Measurements from ENCODE around the gene SLC13A2. TPM values are rescaled to one million over a fixed set of nuclear protein-coding genes. Genes with fewer than 3 reads are reported as not detected.

Gene SLC13A2
- total RNA-seq, 1 experiment from 2014 or later = not detected

GRCh38 chr17:28466001-28466400, 7.4 kb upstream of the SLC13A2 start:
- RAD21 ChIA-PET (ENCODE audit: low non-redundant PET in 1 of 2, low total read pairs in 2 of 2, uncharacterized antibody in 2 of 2, unreplicated experiment in 2 of 2) = no interaction called here
- Histone ChIP-seq H3K79me2 (ENCODE audit: insufficient read depth, low read length) (no peaks in the 10 kb centered on the region), H3K4me3 (replicated peaks in 1 of 2; ENCODE audit: low read depth in 1 of 2, low read length in 2 of 2) (no peak overlapping the region), H3K9me2 (ENCODE audit: insufficient read depth) (no peaks in the 10 kb centered on the region), H3K27ac (ENCODE audit: low read depth, low read length) (no peak overlapping the region), H3K27me3 (ENCODE audit: insufficient read depth, low read length) (peaks cover 42% of the 10 kb centered on the region), H4K20me1 (ENCODE audit: insufficient read depth) (no peaks in the 10 kb centered on the region), H3K36me3 (ENCODE audit: control insufficient read depth in 1 of 2, insufficient read depth in 2 of 2, low read length in 2 of 2) (no peaks in the 10 kb centered on the region), H3K4me2 (ENCODE audit: low read length) (no peak overlapping the region), H3K9ac (ENCODE audit: low read length) (no peak overlapping the region), H3K9me3 (ENCODE audit: control insufficient read depth in 1 of 2, insufficient read depth in 1 of 2, low read depth in 1 of 2, low read length in 2 of 2) (no peaks in the 10 kb centered on the region), H2AFZ (ENCODE audit: low read depth, low read length, poor library complexity, severe bottlenecking) (no peak overlapping the region), H3K4me1 (ENCODE audit: control insufficient read depth in 1 of 2, insufficient read depth in 2 of 2, low read length in 2 of 2) (no peaks in the 10 kb centered on the region)
- no TSS peak for BruUV-seq (replicated peaks)
- DNase-seq (ENCODE audit: low read depth, low spot score) (no peak), ATAC-seq (no peak)
- POLR2A ChIA-PET = no interaction called here
- intact Hi-C loops (cut with micrococcal nuclease) = no loop called here
- TF ChIP-seq ATF3 (IDR thresholded peaks at IDR 0.05) (no peak), ELF1 (IDR thresholded peaks at IDR 0.05; ENCODE audit: borderline replicate concordance, low read depth) (no peak), POLR2A (IDR thresholded peaks at IDR 0.05; ENCODE audit: borderline replicate concordance, extremely low read depth, insufficient read depth, insufficient read length) (no peak), EGR1 (IDR thresholded peaks at IDR 0.05; ENCODE audit: low read depth) (no peak), ZFX (IDR thresholded peaks at IDR 0.05) (no peak), POLR2AphosphoS5 (IDR thresholded peaks at IDR 0.05; ENCODE audit: low read depth, low read length) (no peak), REST (IDR thresholded peaks at IDR 0.05; ENCODE audit: low read depth) (no peak), FOSL1 (IDR thresholded peaks at IDR 0.05; ENCODE audit: low read depth) (no peak), TCF7L2 (IDR thresholded peaks at IDR 0.05; ENCODE audit: borderline replicate concordance, extremely low read depth, insufficient read depth, insufficient read length) (no peak)
- CTCF ChIA-PET = no interaction called here

Data from HCT116 (cell line).